ENCODE results near the gene MRPS18A.
"Not testable (repeated sequence)": the region's sequence is repeated elsewhere in the genome, so short reads cannot be mapped to it uniquely, and the experiment has no call there.

MRPS18A gene

DNA sequence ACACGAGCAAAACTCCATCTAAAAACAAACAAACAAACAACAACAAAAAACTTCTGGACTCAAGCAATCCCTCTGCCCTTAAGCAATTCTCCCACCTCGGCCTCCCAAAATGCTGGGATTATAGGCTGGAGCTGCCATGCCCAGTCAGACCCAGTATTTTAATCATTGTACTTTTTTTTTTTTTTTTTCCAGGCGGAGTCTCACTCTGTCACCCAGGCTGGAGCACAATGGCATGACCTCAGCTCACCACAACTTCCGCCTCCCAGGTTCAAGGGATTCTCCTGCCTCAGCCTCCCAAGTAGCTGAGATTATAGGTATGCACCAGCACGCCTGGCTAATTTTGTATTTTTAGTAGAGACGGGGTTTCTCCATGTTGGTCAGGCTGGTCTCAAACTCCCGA, 54.6 kb downstream of the MRPS18A start:
- DNase-seq = not testable (repeated sequence)

- DNase-seq = no peak
Observed at GRCh38 chr6:43630980-43631619, 56.5 kb downstream of the MRPS18A start.

GRCh38 chr6:43629505-43630300, 57.9 kb downstream of the MRPS18A start:
- DNase-seq = peak; percentile 55

- DNase-seq = peak; percentile 90
Observed at GRCh38 chr6:43629104-43629504, 58.5 kb downstream of the MRPS18A start, which contains the start of gene GTPBP2. TSS of gene GTPBP2 (minus strand) at chr6:43629264. CDS start at chr6:43629162, 102 bp downstream.

GRCh38 chr6:43628393-43629103, 59.0 kb downstream of the MRPS18A start:
- DNase-seq = no peak

DNA sequence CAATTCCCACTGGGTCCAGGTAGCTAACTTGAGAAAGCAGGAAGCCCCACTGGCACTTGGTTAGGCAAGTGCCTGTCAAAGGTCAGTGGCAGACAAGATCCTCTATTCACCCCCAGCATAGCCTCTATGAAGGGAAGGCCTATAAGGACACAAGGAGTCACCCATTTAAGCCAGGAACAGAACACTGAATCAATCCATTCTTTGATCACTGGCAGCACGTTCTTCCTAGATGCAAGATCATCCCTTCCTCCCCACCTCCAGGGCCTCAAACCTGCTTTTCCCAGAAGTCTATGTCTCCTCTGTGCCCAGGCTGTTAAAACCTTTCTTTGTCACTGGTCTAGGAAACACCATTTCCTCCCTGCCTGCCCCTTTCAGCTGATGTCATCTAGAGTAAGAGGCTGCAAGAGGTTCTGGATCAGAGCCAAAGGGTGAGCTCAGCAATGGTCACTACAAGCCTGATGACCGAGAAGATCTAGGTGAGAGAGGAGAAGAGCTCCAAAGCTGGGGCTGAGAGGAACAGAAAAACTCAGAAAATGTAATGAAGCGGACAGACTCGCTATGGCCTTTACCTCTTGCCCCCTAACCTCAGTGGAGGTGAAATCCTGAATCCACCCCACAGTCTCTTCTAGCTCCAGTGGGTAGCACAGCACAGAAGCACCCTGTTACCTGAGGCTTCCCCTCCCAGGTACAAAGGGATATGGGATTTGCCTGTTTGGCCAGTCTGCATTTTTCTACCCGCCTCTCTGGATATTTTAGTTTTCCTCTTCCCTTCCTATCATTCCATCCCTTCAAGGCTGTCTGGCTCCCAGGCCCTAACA, 60.4 kb downstream of the MRPS18A start:
- no peak for DNase-seq

DNA sequence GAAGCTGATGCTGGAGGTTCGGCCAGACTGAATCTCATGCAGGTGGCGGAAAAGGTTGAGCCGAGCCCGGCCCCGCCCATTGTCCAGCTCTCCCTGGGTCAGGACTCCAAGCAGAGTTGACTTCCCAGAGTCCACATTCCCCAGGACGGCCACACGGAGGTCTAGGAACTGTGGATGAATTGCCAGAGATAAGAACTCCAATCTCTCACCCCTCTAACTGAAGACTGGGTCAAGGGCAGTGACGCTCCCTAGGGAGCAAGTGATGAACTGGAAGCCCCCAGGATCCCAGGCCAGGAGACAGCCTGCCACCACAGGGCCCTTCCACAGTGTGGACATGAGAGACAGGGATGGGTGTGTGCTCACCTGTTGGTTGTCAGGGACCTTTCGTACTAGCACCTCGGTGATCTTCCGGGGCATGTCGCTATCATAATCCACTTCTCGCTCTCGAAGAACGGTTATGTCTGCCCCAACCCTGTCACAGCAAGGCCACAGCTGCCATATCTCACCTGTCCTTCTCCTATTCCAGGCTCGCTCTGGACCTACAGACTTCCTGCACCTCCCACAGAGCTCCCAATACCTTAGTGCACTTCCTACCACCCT, 62.1 kb downstream of the MRPS18A start:
- no peak for DNase-seq

DNA sequence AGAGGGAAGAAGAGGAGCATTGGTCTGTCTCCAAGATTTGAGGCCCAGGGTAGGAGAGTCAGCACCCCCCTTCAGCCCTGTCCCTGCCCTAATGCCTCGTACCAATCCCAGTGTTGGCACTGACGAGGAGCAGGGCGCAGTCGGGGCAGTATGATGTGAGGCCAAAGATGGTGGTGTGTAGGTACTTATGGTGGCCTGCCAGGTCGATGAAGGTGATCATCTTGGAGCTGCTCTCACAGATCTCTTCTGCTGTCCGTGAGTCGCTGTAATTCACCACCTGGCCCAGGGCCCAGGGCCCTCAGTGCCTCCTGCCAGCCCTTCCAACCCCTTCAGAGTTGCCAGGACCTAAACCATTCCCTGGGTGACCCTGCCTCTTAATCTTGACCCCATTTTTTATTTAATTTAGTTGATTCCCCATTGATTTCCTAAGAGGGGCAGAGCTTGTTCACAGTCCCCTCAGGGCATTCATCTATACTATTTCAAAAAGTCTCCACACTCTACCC, 62.8 kb downstream of the MRPS18A start:
- no peak for DNase-seq

DNA sequence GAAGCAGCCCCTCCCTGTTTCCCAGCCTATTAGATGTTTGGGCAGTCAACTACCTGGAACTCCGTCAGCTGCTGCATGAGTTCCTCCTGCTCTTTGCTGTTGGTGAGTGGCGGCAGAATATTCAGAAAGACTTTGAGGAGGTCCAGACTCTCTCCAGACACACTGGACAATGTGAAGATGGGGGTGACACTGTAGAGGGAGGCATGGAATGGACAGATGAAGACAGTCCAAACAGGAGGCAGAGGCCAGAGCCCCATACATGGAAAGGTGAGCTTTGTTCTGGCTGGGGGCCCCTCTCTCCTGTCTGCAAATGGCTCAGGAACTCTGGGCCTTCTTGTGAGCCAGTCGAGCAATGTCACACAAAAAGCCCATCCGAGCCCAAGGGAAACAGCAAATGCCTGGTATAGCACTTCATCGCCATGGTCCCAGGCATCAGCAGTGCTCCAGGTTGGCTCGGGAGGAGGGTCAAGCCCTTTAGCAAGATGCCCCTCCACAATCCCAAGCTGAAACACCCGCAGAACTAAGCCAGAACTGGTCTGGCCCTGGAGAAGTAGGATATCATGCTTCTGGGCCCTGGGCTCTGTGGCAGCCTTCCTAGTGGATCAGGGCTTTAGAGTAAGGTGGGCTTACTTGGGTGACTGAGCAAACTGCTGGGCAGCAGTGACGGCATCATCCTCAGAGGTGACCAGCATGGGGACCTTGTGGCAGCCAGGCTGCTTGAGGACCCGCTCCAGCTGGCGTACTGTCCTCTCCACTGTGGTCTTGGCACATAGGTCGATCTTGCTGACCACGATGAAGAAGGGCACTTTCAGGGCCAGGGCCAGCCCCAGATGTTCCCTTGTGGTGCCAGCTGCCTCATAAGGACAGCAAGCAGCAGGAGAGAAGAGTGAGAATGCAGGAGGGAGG, 63.5 kb downstream of the MRPS18A start:
- no peak for DNase-seq

- no peak for DNase-seq
Observed at GRCh38 chr6:43622541-43622940, 65.0 kb downstream of the MRPS18A start.

DNA sequence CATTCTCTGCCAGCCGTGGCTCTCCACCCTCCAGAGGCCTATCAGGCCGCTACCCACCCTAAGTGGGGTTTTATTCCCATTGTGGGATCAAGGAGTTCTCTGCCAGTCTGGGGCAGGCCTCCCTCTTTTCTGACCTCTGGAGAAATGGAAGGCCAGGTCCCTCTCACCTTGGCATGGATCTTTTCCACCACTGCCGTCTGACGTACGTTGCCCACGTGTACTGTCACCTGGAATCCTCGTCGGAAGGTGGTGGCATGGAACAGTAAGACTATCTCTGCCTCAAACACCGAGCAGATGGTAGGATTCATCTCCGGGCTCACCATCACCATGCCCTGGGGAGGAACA, 65.8 kb downstream of the MRPS18A start:
- DNase-seq = no peak

Data from activated gamma-delta T cell (primary cell).